ENCODE results near the gene ERVH48-1.
"Not testable (repeated sequence)": the region's sequence is repeated elsewhere in the genome, so short reads cannot be mapped to it uniquely, and the experiment has no call there.

The ERVH48-1 gene

GRCh38 chr21:42941696-42942085, 16.3 kb upstream of the ERVH48-1 start:
- H3K4me3 ChIP-seq, result no peak overlapping the region
- H3K27ac ChIP-seq, result peak overlapping the region in 1 of 21 experiments; percentile 10

GRCh38 chr21:42939582-42940413, 14.4 kb upstream of the ERVH48-1 start:
- H3K27ac ChIP-seq, result peak overlapping the region in 19 of 21 experiments; percentile 18 to 77 (median 63)

GRCh38 chr21:42938606-42938995, 13.2 kb upstream of the ERVH48-1 start:
- not testable (repeated sequence) for H3K27ac ChIP-seq, H3K4me3 ChIP-seq

More at GRCh38 chr21:42939582-42940413, 14.4 kb upstream of the ERVH48-1 start:
- H3K4me3 ChIP-seq, result no peak overlapping the region

GRCh38 chr21:42937960-42938605, 12.7 kb upstream of the ERVH48-1 start:
- Histone ChIP-seq H3K4me3 (no peak overlapping the region), H3K27ac (no peak overlapping the region)

GRCh38 chr21:42937034-42937940, 11.9 kb upstream of the ERVH48-1 start:
- H3K4me3 ChIP-seq, H3K27ac ChIP-seq: not testable (repeated sequence)

- H3K27ac ChIP-seq, H3K4me3 ChIP-seq: not testable (repeated sequence)
Observed at GRCh38 chr21:42936360-42936759, 10.9 kb upstream of the ERVH48-1 start.

GRCh38 chr21:42933973-42934372, 8.5 kb upstream of the ERVH48-1 start:
- not testable (repeated sequence) for H3K27ac ChIP-seq, H3K4me3 ChIP-seq

- not testable (repeated sequence) for H3K4me3 ChIP-seq, H3K27ac ChIP-seq
Observed at GRCh38 chr21:42933137-42933970, 7.9 kb upstream of the ERVH48-1 start.

- peak overlapping the region in 1 of 21 experiments; percentile 30 for H3K27ac ChIP-seq
- H3K4me3 ChIP-seq, result not testable (repeated sequence)
Observed at GRCh38 chr21:42932378-42933136, 7.1 kb upstream of the ERVH48-1 start.

GRCh38 chr21:42931560-42932235, 6.3 kb upstream of the ERVH48-1 start:
- H3K27ac ChIP-seq, result no peak overlapping the region
- no peak overlapping the region for H3K4me3 ChIP-seq

- no peak overlapping the region for H3K4me3 ChIP-seq
- no peak overlapping the region for H3K27ac ChIP-seq
Observed at GRCh38 chr21:42929969-42930368, 4.5 kb upstream of the ERVH48-1 start.

- H3K4me3 ChIP-seq, H3K27ac ChIP-seq: not testable (repeated sequence)
Observed at GRCh38 chr21:42927474-42928200, 2.2 kb upstream of the ERVH48-1 start.

GRCh38 chr21:42924433-42924751, 1.0 kb downstream of the ERVH48-1 start:
- H3K4me3 ChIP-seq, result no peak overlapping the region

GRCh38 chr21:42923553-42924432, 1.6 kb downstream of the ERVH48-1 start:
- peak overlapping the region in 7 of 21 experiments; percentile 16 to 65 (median 54) for H3K27ac ChIP-seq

More at GRCh38 chr21:42924433-42924751, 1.0 kb downstream of the ERVH48-1 start:
- H3K27ac ChIP-seq, result peak overlapping the region in 5 of 21 experiments; percentile 16 to 58 (median 54)

GRCh38 chr21:42922918-42923317, 2.5 kb downstream of the ERVH48-1 start:
- H3K27ac ChIP-seq, result no peak overlapping the region
- H3K4me3 ChIP-seq, result no peak overlapping the region

More at GRCh38 chr21:42923553-42924432, 1.6 kb downstream of the ERVH48-1 start:
- H3K4me3 ChIP-seq, result no peak overlapping the region

- Histone ChIP-seq H3K27ac (no peak overlapping the region), H3K4me3 (no peak overlapping the region)
Observed at GRCh38 chr21:42921927-42922326, 3.5 kb downstream of the ERVH48-1 start.

All from skin epidermis (tissue), 12 donors.